Suprapubic skin (tissue), 4 donors: ENCODE measurements around the gene OPN3. TPM values are rescaled to one million over a fixed set of nuclear protein-coding genes. Genes with fewer than 3 reads are reported as not detected.

Experiments used
- DNase-seq, 2 donors: peaks; one replicate each; pipeline ENCODE4 v3.0.0-alpha.2; 2019; ENCODE audit warnings: low spot score in 2 of 2
- H3K27ac ChIP-seq: fragments of 200-600 bp; sonication (generic); one replicate; pipeline ENCODE4 v1.5.1; 2019
- H3K27me3 ChIP-seq: fragments of 200-600 bp; sonication (generic); one replicate; pipeline ENCODE4 v1.5.1; 2019
- H3K36me3 ChIP-seq: fragments of 200-600 bp; sonication (generic); one replicate; pipeline ENCODE4 v1.5.1; 2019
- H3K4me1 ChIP-seq: fragments of 200-600 bp; sonication (generic); one replicate; pipeline ENCODE4 v1.5.1; 2019
- H3K4me3 ChIP-seq: fragments of 200-600 bp; sonication (generic); one replicate; pipeline ENCODE4 v1.5.1; 2019; ENCODE audit warnings: mild to moderate bottlenecking
- H3K9me3 ChIP-seq: fragments of 200-600 bp; sonication (generic); one replicate; pipeline ENCODE4 v1.5.1; 2019
- CTCF ChIP-seq, 2 donors: fragments of 200-600 bp in 1 of 2; fragments of 450-650 bp in 1 of 2; sonication (generic) in 1 of 2; IDR thresholded peaks; one replicate each; pipeline ENCODE4 v1.5.1; 2016 to 2019; ENCODE audit warnings: antibody characterized with exemption in 2 of 2, mild to moderate bottlenecking in 1 of 2, moderate library complexity in 1 of 2
- EP300 ChIP-seq: sonication (generic); formaldehyde crosslinking; IDR thresholded peaks from one replicate; pipeline ENCODE4 v1.6.1; 2017; ENCODE audit warnings: antibody characterized with exemption
- POLR2A ChIP-seq, 2 donors: fragments of 450-650 bp; IDR thresholded peaks; one replicate each; pipeline ENCODE4 v1.6.1; 2017; ENCODE audit warnings: antibody characterized with exemption in 2 of 2, mild to moderate bottlenecking in 2 of 2, moderate library complexity in 2 of 2
- POLR2AphosphoS5 ChIP-seq, 3 donors: sonication (generic); formaldehyde crosslinking; IDR thresholded peaks; one replicate each; pipeline ENCODE4 v1.6.1; 2017; ENCODE audit warnings: antibody characterized with exemption in 3 of 3
- WGBS: methylation state at CpG from one replicate; pipeline ENCODE4 v1.1.5; 2018; 5-methylcytosine and 5-hydroxymethylcytosine counted together
- total RNA-seq, 4 donors: library from RNA; depleted of rRNA; stranded (reverse); fragments of >200 nt; gene quantifications; one replicate each; pipeline ENCODE4 v1.1.0, GENCODE V29; 2016

The OPN3 gene
- total RNA-seq, 4 donors from 2014 or later = 16.9 to 41.8 (median 28.4) TPM

- no peaks in the 10 kb centered on the region for H3K27me3 ChIP-seq
- no peak overlapping the region for H3K4me3 ChIP-seq
- H3K9me3 ChIP-seq = no peaks in the 10 kb centered on the region
- 81% methylated on average over 1 of the region's 1 CpG for WGBS
- H3K27ac ChIP-seq = no peak overlapping the region
- no peaks in the 10 kb centered on the region for H3K36me3 ChIP-seq
- DNase-seq = no peak
- TF ChIP-seq CTCF (IDR thresholded peaks at IDR 0.05) = no peak
- TF ChIP-seq EP300 = no peak
- TF ChIP-seq POLR2A (IDR thresholded peaks at IDR 0.05) = no peak
- TF ChIP-seq POLR2AphosphoS5 (IDR thresholded peaks at IDR 0.05) = no peak
- H3K4me1 ChIP-seq = peaks cover 40% of the 10 kb centered on the region
These were observed 3.9 kb downstream of the OPN3 start for GRCh38 chr1:241636291-241636690.

- Histone ChIP-seq H3K9me3 (no peaks in the 10 kb centered on the region), H3K4me3 (no peak overlapping the region), H3K4me1 (peaks cover 36% of the 10 kb centered on the region), H3K27me3 (no peaks in the 10 kb centered on the region), H3K36me3 (no peaks in the 10 kb centered on the region), H3K27ac (no peak overlapping the region)
- DNase-seq = no peak
- TF ChIP-seq POLR2AphosphoS5 (IDR thresholded peaks at IDR 0.05) = no peak
- WGBS = 87% methylated on average over 4 of the region's 4 CpGs
These were observed 4.5 kb downstream of the OPN3 start for GRCh38 chr1:241635556-241636152.

- peaks cover 18% of the 10 kb centered on the region for H3K4me1 ChIP-seq
- no peaks in the 10 kb centered on the region for H3K27me3 ChIP-seq
- H3K27ac ChIP-seq = no peak overlapping the region
- H3K9me3 ChIP-seq = no peaks in the 10 kb centered on the region
- WGBS = 90% methylated on average over 3 of the region's 3 CpGs
- no peak overlapping the region for H3K4me3 ChIP-seq
- no peaks in the 10 kb centered on the region for H3K36me3 ChIP-seq
- TF ChIP-seq CTCF (IDR thresholded peaks at IDR 0.05) (no peak), POLR2AphosphoS5 (IDR thresholded peaks at IDR 0.05) (no peak), EP300 (no peak), POLR2A (IDR thresholded peaks at IDR 0.05) (no peak)
- DNase-seq = no peak
These were observed 7.2 kb downstream of the OPN3 start for GRCh38 chr1:241632987-241633386.

- no peak overlapping the region for H3K4me3 ChIP-seq
- WGBS = 84% methylated on average over 5 of the region's 5 CpGs
- H3K36me3 ChIP-seq = no peaks in the 10 kb centered on the region
- peaks cover 9% of the 10 kb centered on the region for H3K4me1 ChIP-seq
- H3K9me3 ChIP-seq = no peaks in the 10 kb centered on the region
- DNase-seq = no peak
- TF ChIP-seq EP300 = no peak
- no peak for TF ChIP-seq POLR2A (IDR thresholded peaks at IDR 0.05)
- no peak for TF ChIP-seq CTCF (IDR thresholded peaks at IDR 0.05)
- TF ChIP-seq POLR2AphosphoS5 (IDR thresholded peaks at IDR 0.05) = no peak
- H3K27me3 ChIP-seq = no peaks in the 10 kb centered on the region
- no peak overlapping the region for H3K27ac ChIP-seq
These were observed 8.5 kb downstream of the OPN3 start for GRCh38 chr1:241631674-241632073.

- Histone ChIP-seq H3K27me3 (no peaks in the 10 kb centered on the region), H3K36me3 (no peaks in the 10 kb centered on the region), H3K9me3 (no peaks in the 10 kb centered on the region), H3K4me1 (peaks cover 5% of the 10 kb centered on the region), H3K27ac (no peak overlapping the region), H3K4me3 (no peak overlapping the region)
- DNase-seq = no peak
- 96% methylated on average over 2 of the region's 2 CpGs for WGBS
- TF ChIP-seq POLR2A (IDR thresholded peaks at IDR 0.05) (no peak), CTCF (IDR thresholded peaks at IDR 0.05) (no peak)
These were observed 9.3 kb downstream of the OPN3 start for GRCh38 chr1:241630899-241631298.

- TF ChIP-seq CTCF (IDR thresholded peaks at IDR 0.05) (no peak), POLR2AphosphoS5 (IDR thresholded peaks at IDR 0.05) (no peak), EP300 (no peak), POLR2A (IDR thresholded peaks at IDR 0.05) (no peak)
- Histone ChIP-seq H3K9me3 (no peaks in the 10 kb centered on the region), H3K4me1 (peaks cover 6% of the 10 kb centered on the region), H3K36me3 (no peaks in the 10 kb centered on the region), H3K27me3 (no peaks in the 10 kb centered on the region), H3K27ac (no peak overlapping the region), H3K4me3 (no peak overlapping the region)
- DNase-seq = no peak
- 80% methylated on average over 1 of the region's 1 CpG for WGBS
These were observed 9.7 kb downstream of the OPN3 start for GRCh38 chr1:241630476-241630875.
